HUES64 (cell line): Measurements from ENCODE around the gene PDE11A.

Experiments used
- H3K27ac ChIP-seq: 2 replicates; pipeline ENCODE4 v1.7.0; 2013; ENCODE audit warnings: low read depth, low read length, inconsistent platforms
- H3K27me3 ChIP-seq: 2 replicates; pipeline ENCODE4 v1.6.1; 2013; ENCODE audit warnings: mild to moderate bottlenecking, low read length; ENCODE audit not compliant: insufficient read depth
- H3K36me3 ChIP-seq: 2 replicates; pipeline ENCODE4 v1.6.1; 2013; ENCODE audit warnings: mild to moderate bottlenecking, low read length; ENCODE audit not compliant: insufficient read depth
- H3K4me1 ChIP-seq: 2 replicates; pipeline ENCODE4 v1.6.1; 2013; ENCODE audit warnings: mild to moderate bottlenecking, low read length, moderate library complexity; ENCODE audit not compliant: insufficient read depth
- H3K4me3 ChIP-seq: 2 replicates; pipeline ENCODE4 v1.5.1; 2013; ENCODE audit warnings: mild to moderate bottlenecking, low read length, moderate library complexity
- H3K9ac ChIP-seq: 2 replicates; pipeline ENCODE4 v1.6.1; 2013; ENCODE audit warnings: mild to moderate bottlenecking, low read depth, low read length
- H3K9me3 ChIP-seq: 2 replicates; pipeline ENCODE4 v1.6.1; 2013; ENCODE audit warnings: low read depth, low read length; ENCODE audit not compliant: insufficient read depth
- WGBS: fragments of 150-250, 120-280 bp; methylation state at CpG from one replicate; pipeline ENCODE4 v1.1.7; 2013; ENCODE audit warnings: missing lambda C conversion rate; 5-methylcytosine and 5-hydroxymethylcytosine counted together

The PDE11A gene

DNA sequence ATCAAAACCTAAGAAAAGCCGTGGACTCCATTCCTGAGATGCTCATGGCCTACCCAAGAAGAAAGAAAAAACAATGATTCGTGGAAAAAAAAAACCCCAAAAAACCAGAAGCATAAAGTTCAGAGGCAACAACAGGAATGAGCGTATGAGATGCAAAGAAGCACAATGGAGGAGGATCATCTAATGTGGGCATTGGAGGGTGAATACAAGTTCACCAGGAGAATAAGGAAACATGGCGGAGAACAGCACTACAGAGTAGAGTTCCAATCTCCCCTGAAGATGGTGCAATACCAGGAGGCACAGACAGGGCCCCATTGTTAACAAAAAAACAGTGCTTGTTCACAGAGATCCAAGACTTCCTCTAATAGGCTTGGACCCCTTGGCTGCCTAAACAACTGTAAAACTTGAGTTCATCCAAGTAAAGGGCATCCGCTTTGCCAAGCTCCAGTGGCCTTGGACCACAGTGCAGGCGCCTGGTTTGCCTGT is 337.2 kb downstream of the PDE11A start:
- no peaks in the 10 kb centered on the region for H3K36me3 ChIP-seq
- H3K27ac ChIP-seq = no peak overlapping the region
- no peak overlapping the region for H3K4me3 ChIP-seq
- WGBS = 94% methylated on average over 6 of the region's 6 CpGs
- H3K9ac ChIP-seq = no peak overlapping the region
- H3K9me3 ChIP-seq = no peaks in the 10 kb centered on the region
- H3K4me1 ChIP-seq = peaks cover 15% of the 10 kb centered on the region
- peaks cover 95% of the 10 kb centered on the region for H3K27me3 ChIP-seq

DNA sequence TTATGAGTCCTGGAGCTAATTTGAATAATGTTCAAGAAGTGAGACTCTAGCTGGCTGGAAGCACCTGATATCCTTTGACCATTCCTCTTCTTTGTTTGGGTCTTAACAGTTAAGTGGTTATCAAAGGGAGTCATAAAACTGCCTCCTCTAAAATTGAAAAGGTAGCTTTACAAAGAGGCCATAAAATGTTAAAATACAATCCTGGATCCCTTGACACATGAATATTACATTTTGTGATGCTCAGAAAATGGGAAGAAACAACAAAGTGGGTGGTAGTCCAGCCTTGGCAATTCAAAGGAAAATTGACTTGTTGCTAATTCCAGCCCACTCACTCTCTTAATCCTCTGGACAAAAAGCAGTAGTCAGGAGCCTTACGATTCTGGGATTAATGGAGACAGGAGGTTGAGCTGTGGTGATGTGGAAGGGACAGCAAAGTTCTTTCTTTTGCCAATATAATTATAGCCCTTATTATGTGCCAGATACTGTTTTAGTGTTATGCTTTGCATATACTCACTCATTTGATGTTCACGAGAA is 339.2 kb downstream of the PDE11A start:
- Histone ChIP-seq H3K4me1 (peaks cover 15% of the 10 kb centered on the region), H3K36me3 (no peaks in the 10 kb centered on the region), H3K27ac (no peak overlapping the region), H3K4me3 (no peak overlapping the region), H3K9ac (no peak overlapping the region), H3K27me3 (peaks cover 95% of the 10 kb centered on the region), H3K9me3 (no peaks in the 10 kb centered on the region)
- 100% methylated on average over 1 of the region's 2 CpGs for WGBS

DNA sequence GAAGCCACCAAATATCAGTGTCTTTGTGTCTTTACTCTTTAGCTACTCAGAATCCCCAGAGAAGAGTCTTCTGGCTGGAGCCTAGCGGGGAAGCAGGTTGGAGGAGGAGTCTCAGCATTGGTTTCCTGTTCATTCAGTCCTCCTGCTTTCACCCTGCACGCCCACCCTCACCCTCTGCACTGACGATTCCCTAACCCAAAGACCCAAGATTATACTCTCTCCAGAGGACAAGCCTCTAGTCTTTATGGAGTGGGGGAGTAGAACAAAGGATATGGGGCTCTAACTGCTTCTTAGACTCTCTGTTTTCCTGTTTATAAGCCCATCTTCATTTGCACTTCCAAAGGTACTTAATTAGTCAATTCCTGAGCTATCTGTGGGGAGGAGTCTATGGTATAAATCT is 341.2 kb downstream of the PDE11A start:
- H3K36me3 ChIP-seq = no peaks in the 10 kb centered on the region
- 0% methylated on average over 2 of the region's 3 CpGs for WGBS
- H3K4me1 ChIP-seq = peaks cover 15% of the 10 kb centered on the region
- no peak overlapping the region for H3K4me3 ChIP-seq
- H3K27ac ChIP-seq = no peak overlapping the region
- no peaks in the 10 kb centered on the region for H3K9me3 ChIP-seq
- no peak overlapping the region for H3K9ac ChIP-seq
- peaks cover 100% of the 10 kb centered on the region for H3K27me3 ChIP-seq

GRCh38 chr2:177730792-177731191 is 341.8 kb downstream of the PDE11A start:
- peaks cover 15% of the 10 kb centered on the region for H3K4me1 ChIP-seq
- no peaks in the 10 kb centered on the region for H3K9me3 ChIP-seq
- WGBS = 57% methylated on average over 2 of the region's 2 CpGs
- H3K27me3 ChIP-seq = peaks cover 100% of the 10 kb centered on the region
- no peak overlapping the region for H3K9ac ChIP-seq
- no peaks in the 10 kb centered on the region for H3K36me3 ChIP-seq
- no peak overlapping the region for H3K27ac ChIP-seq
- H3K4me3 ChIP-seq = no peak overlapping the region

DNA sequence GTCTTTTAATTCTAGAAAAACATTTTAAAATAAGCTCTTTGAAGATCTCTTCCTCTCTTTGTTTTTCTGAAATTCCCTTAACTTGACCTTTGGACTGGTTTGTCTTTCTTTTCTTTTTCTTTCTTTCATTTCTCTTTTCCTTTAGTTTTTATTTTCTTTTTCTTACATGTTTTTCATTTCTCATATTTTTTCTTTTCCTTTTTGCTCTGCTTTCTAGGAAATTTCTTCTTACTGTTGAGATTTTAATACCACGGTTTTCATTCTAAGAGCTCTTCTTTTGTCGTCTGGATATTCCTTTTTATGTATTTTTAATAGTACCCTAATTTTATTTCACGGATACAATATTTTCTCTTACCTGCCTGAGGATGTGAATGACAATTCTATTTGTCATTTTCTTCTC is 342.2 kb downstream of the PDE11A start:
- Histone ChIP-seq H3K27me3 (peaks cover 100% of the 10 kb centered on the region), H3K9ac (no peak overlapping the region), H3K9me3 (no peaks in the 10 kb centered on the region), H3K4me3 (no peak overlapping the region), H3K36me3 (no peaks in the 10 kb centered on the region), H3K4me1 (peaks cover 15% of the 10 kb centered on the region), H3K27ac (no peak overlapping the region)
- WGBS = no CpG with 5 or more reads among the region's 3 CpGs

- Histone ChIP-seq H3K27me3 (peaks cover 92% of the 10 kb centered on the region), H3K36me3 (no peaks in the 10 kb centered on the region), H3K4me1 (peaks cover 15% of the 10 kb centered on the region), H3K4me3 (no peak overlapping the region), H3K27ac (no peak overlapping the region), H3K9me3 (no peaks in the 10 kb centered on the region), H3K9ac (no peak overlapping the region)
- 54% methylated on average over 2 of the region's 2 CpGs for WGBS
Measured at GRCh38 chr2:177728920-177729319, 343.7 kb downstream of the PDE11A start.

DNA sequence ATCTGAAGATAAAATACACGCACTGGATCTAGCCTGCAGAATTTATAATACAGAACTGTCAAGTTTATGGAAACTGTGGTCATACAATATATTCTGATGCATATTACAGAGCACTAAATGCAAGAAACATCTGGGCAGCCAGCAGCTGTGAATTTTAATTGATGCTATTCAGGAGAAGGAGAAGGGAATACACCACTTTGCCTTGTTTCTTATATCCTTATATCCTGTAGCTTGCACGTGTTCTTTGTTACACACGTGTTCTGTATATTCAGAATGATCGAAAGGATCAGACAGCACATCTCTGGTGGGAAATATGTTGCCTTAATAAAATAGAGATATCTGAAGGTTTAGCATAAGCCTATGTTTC is 344.2 kb downstream of the PDE11A start:
- WGBS = 65% methylated on average over 3 of the region's 4 CpGs
- H3K4me1 ChIP-seq = peaks cover 15% of the 10 kb centered on the region
- H3K9me3 ChIP-seq = no peaks in the 10 kb centered on the region
- H3K4me3 ChIP-seq = no peak overlapping the region
- H3K27ac ChIP-seq = no peak overlapping the region
- H3K36me3 ChIP-seq = no peaks in the 10 kb centered on the region
- peaks cover 86% of the 10 kb centered on the region for H3K27me3 ChIP-seq
- H3K9ac ChIP-seq = no peak overlapping the region

- Histone ChIP-seq H3K9me3 (no peaks in the 10 kb centered on the region), H3K27me3 (peaks cover 85% of the 10 kb centered on the region), H3K4me1 (peaks cover 15% of the 10 kb centered on the region), H3K36me3 (no peaks in the 10 kb centered on the region), H3K9ac (no peak overlapping the region), H3K27ac (no peak overlapping the region), H3K4me3 (no peak overlapping the region)
- 83% methylated on average over 11 of the region's 13 CpGs for WGBS
Measured at GRCh38 chr2:177727577-177728398, 344.8 kb downstream of the PDE11A start.

- peaks cover 82% of the 10 kb centered on the region for H3K27me3 ChIP-seq
Measured at GRCh38 chr2:177726931-177727348, 345.6 kb downstream of the PDE11A start.

DNA sequence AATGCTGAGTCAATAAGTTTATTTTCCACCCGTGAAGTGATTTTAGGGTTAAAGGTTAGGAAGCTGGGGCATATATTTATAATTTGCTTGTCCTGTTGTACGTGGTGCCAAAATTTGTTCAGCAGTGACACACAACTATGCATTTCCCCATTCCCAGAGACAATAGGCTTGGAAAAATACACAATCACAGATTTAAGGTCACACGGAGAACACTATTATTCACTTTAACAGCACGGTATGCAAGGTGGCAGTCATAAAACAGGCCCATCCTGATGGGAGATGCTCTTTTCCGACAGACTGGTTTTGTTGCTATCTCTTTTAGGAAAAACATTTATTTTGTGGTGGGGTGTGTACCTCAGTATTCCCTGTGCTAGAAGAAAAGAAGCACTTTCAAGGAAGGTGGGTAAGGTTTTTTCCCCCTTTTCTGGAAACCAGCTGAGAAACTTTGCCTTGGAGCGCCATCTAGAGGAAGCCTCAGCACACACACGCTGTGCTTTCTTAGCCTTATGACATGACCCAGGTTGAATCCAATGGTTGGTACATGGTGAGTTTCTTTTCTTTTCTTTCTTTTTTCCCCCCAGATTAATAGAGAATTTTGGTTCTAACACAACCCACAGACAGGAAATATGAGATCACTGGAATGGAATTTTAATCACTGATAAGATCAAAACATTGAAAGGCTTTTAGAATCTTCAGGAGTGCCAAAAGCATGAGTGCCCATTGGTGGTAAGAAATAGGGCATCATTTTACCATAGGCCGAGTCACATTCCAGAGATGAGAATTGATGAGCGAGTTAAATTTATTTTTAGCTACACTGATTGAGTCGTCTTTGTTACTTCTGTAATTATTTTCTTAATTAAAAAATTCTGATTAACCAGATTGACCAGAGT is 347.9 kb downstream of the PDE11A start:
- no peak overlapping the region for H3K4me3 ChIP-seq
- H3K27ac ChIP-seq = no peak overlapping the region
- H3K9me3 ChIP-seq = no peaks in the 10 kb centered on the region
- H3K36me3 ChIP-seq = no peaks in the 10 kb centered on the region
- no peaks in the 10 kb centered on the region for H3K4me1 ChIP-seq
- H3K27me3 ChIP-seq = peaks cover 67% of the 10 kb centered on the region
- no peak overlapping the region for H3K9ac ChIP-seq
- whole genome bisulfite sequencing = 40% methylated on average over 9 of the region's 10 CpGs

More at GRCh38 chr2:177726931-177727348, 345.6 kb downstream of the PDE11A start:
- no peak overlapping the region for H3K27ac ChIP-seq
- WGBS = 71% methylated on average over 5 of the region's 5 CpGs
- no peaks in the 10 kb centered on the region for H3K9me3 ChIP-seq
- no peak overlapping the region for H3K4me3 ChIP-seq
- no peaks in the 10 kb centered on the region for H3K36me3 ChIP-seq
- H3K4me1 ChIP-seq = peaks cover 10% of the 10 kb centered on the region
- no peak overlapping the region for H3K9ac ChIP-seq

DNA sequence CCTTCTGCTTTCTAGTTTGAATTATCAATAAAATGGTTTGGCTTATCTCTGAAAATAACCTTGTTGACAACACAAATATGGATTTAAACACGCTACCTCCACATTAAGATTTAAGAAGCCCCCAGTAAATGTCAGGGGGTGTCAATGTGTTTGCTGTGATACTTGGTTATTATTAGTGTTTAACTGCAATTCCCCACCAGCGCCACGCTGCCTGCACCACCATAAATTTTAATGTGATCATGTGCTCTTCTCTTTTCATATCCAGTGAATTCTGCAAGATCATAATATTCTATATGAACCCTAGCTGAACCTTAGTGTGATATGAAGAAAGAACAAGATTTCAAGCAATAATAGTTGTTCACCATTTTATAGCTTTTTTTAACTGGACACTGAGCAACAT is 349.3 kb downstream of the PDE11A start:
- Histone ChIP-seq H3K4me3 (no peak overlapping the region), H3K9ac (no peak overlapping the region), H3K4me1 (no peaks in the 10 kb centered on the region), H3K9me3 (no peaks in the 10 kb centered on the region), H3K27me3 (peaks cover 57% of the 10 kb centered on the region), H3K27ac (no peak overlapping the region), H3K36me3 (no peaks in the 10 kb centered on the region)
- WGBS = 100% methylated on average over 2 of the region's 3 CpGs
